Trophoblast cell (in vitro differentiated cells and primary cell): ENCODE measurements around the gene TCTN2.

Source experiments
- DNase-seq, 2 donors: peaks; one replicate each; pipeline ENCODE4 v3.0.0-alpha.2; 2016
- H2AFZ ChIP-seq: 2 replicates; pipeline ENCODE4 v1.6.1; 2013; ENCODE audit warnings: low read length, moderate library complexity, mild to moderate bottlenecking; ENCODE audit not compliant: insufficient read depth, poor library complexity
- H2AK5ac ChIP-seq: 2 replicates; pipeline ENCODE4 v1.6.1; 2013; ENCODE audit warnings: mild to moderate bottlenecking, low read length
- H2BK120ac ChIP-seq: 2 replicates; pipeline ENCODE4 v1.6.1; 2013; ENCODE audit warnings: low read length, mild to moderate bottlenecking, moderate library complexity; ENCODE audit not compliant: insufficient read depth, poor library complexity
- H2BK12ac ChIP-seq: 2 replicates; pipeline ENCODE4 v1.6.1; 2013; ENCODE audit warnings: mild to moderate bottlenecking, low read length, moderate library complexity
- H2BK5ac ChIP-seq: 2 replicates; pipeline ENCODE4 v1.6.1; 2013; ENCODE audit warnings: low read length, low read depth, moderate library complexity, mild to moderate bottlenecking; ENCODE audit not compliant: poor library complexity
- H3K14ac ChIP-seq: 2 replicates; pipeline ENCODE4 v1.6.1; 2013; ENCODE audit warnings: mild to moderate bottlenecking, low read length
- H3K18ac ChIP-seq: 2 replicates; pipeline ENCODE4 v1.6.1; 2013; ENCODE audit warnings: mild to moderate bottlenecking, low read length
- H3K23ac ChIP-seq: 2 replicates; pipeline ENCODE4 v1.6.1; 2013; ENCODE audit warnings: low read length
- H3K27ac ChIP-seq: 2 replicates; pipeline ENCODE4 v1.5.1; 2013; ENCODE audit warnings: low read depth, mild to moderate bottlenecking, inconsistent platforms, low read length, moderate library complexity
- H3K27me3 ChIP-seq: 2 replicates; pipeline ENCODE4 v1.6.1; 2013; ENCODE audit warnings: inconsistent platforms, mild to moderate bottlenecking, low read length, moderate library complexity; ENCODE audit not compliant: insufficient read depth
- H3K36me3 ChIP-seq, 2 experiments: 1 replicate in 1 of 2; 2 replicates in 1 of 2; pipeline ENCODE4 v1.6.1; 2013; ENCODE audit warnings: low read length in 2 of 2, mild to moderate bottlenecking in 2 of 2, moderate library complexity in 1 of 2; ENCODE audit not compliant: insufficient read depth in 2 of 2, control insufficient read depth in 1 of 2
- H3K4ac ChIP-seq: 2 replicates; pipeline ENCODE4 v1.6.1; 2013; ENCODE audit warnings: low read depth, mild to moderate bottlenecking, low read length, moderate library complexity
- H3K4me1 ChIP-seq, 2 experiments: 1 replicate in 1 of 2; 2 replicates in 1 of 2; pipeline ENCODE4 v1.6.1; 2013; ENCODE audit warnings: low read length in 2 of 2, mild to moderate bottlenecking in 2 of 2, moderate library complexity in 1 of 2; ENCODE audit not compliant: insufficient read depth in 2 of 2, control insufficient read depth in 1 of 2
- H3K4me2 ChIP-seq: 2 replicates; pipeline ENCODE4 v1.6.1; 2013; ENCODE audit warnings: inconsistent platforms, mild to moderate bottlenecking, low read length, moderate library complexity
- H3K4me3 ChIP-seq: 2 replicates; pipeline ENCODE4 v1.5.1; 2013; ENCODE audit warnings: mild to moderate bottlenecking, low read depth, low read length, inconsistent platforms
- H3K79me1 ChIP-seq: one replicate; pipeline ENCODE4 v1.6.1; 2013; ENCODE audit warnings: low read length
- H3K79me2 ChIP-seq: 2 replicates; pipeline ENCODE4 v1.6.1; 2013; ENCODE audit warnings: low read length, mild to moderate bottlenecking; ENCODE audit not compliant: control insufficient read depth, insufficient read depth, poor library complexity
- H3K9ac ChIP-seq: 2 replicates; pipeline ENCODE4 v1.6.1; 2013; ENCODE audit warnings: mild to moderate bottlenecking, low read length
- H3K9me3 ChIP-seq: 2 replicates; pipeline ENCODE4 v1.6.1; 2013; ENCODE audit warnings: low read depth, mild to moderate bottlenecking, control low read depth, inconsistent platforms, low read length; ENCODE audit not compliant: insufficient read depth
- H4K12ac ChIP-seq: 2 replicates; pipeline ENCODE4 v1.6.1; 2013; ENCODE audit warnings: low read depth, mild to moderate bottlenecking, low read length, moderate library complexity
- H4K8ac ChIP-seq: 2 replicates; pipeline ENCODE4 v1.6.1; 2013; ENCODE audit warnings: low read depth, mild to moderate bottlenecking, low read length, moderate library complexity
- H4K91ac ChIP-seq: one replicate; pipeline ENCODE4 v1.6.1; 2013; ENCODE audit warnings: low read depth, mild to moderate bottlenecking, low read length, moderate library complexity
- WGBS: extraction: QIAGEN DNeasy Blood & Tissue Kit; methylation state at CpG from one replicate; pipeline ENCODE4 v1.1.7; 2013; ENCODE audit warnings: missing lambda C conversion rate; ENCODE audit not compliant: insufficient read length, insufficient coverage; ENCODE audit errors: extremely low coverage; 5-methylcytosine and 5-hydroxymethylcytosine counted together

Gene TCTN2

DNA sequence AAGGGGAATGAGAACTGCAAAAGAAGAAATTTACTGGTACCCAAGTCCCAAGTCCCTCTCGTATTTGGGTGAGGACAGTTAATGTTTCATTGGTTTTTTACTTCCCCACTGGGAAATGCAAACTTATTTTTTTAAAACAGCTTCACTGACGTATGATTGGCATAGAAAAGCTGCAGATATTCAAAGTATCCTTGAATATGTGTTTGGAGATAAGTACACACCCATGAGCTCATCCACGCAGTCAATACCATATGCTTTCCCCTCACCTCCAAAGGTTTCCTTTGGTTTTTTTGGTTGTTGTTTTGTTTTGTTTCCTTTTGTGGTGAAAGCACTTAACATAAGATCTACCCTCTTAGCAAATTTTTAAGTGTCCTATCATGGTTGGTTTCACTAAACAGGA is 13.1 kb downstream of the TCTN2 start:
- Histone ChIP-seq H3K4me1 (no peaks in the 10 kb centered on the region), H2BK5ac (no peak overlapping the region), H2BK120ac (no peak overlapping the region), H3K9me3 (no peaks in the 10 kb centered on the region), H4K91ac (no peak overlapping the region), H3K79me2 (no peaks in the 10 kb centered on the region), H3K4me2 (no peak overlapping the region), H2AFZ (no peak overlapping the region), H3K4ac (no peak overlapping the region), H3K27ac (no peak overlapping the region), H3K4me3 (no peak overlapping the region), H3K18ac (no peak overlapping the region), H2BK12ac (no peak overlapping the region), H4K8ac (no peak overlapping the region), H2AK5ac (no peak overlapping the region), H4K12ac (no peak overlapping the region), H3K23ac (no peak overlapping the region), H3K14ac (no peak overlapping the region), H3K27me3 (no peaks in the 10 kb centered on the region), H3K9ac (no peak overlapping the region), H3K36me3 (peaks cover 8 to 11% of the 10 kb centered on the region in 2 experiments), H3K79me1 (no peaks in the 10 kb centered on the region)
- WGBS, result no CpG with 5 or more reads among the region's 3 CpGs
- no peak for DNase-seq

DNA sequence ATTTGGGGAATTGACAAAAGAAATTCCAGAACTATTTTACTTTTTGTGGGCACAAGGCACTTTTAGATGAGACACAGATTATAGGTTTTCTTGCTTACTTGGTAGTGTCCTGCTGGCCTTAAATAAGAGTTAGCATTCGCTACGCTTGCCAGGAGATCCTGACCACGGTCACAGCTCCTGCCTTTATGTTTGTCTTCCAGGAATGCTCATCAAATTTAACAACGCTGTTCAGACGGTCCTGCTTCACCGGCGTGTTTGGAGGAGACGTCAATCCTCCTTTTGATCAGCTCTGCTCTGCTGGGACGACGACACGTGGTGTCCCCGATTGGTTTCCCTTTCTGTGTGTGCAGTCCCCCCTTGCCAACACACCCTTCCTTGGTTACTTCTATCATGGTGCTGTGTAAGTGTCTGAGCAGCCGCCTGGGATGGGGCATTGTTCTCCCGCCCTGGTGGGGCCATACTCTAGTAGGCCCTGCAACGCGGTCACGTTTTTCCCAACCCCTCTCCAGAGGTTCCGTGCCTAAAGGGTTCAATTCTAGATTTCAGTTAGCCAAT is 15.8 kb downstream of the TCTN2 start:
- no peak overlapping the region for H3K9ac ChIP-seq
- H3K36me3 ChIP-seq, result peaks cover 14 to 17% of the 10 kb centered on the region in 2 experiments
- H4K12ac ChIP-seq, result no peak overlapping the region
- no peaks in the 10 kb centered on the region for H3K79me1 ChIP-seq
- no peak overlapping the region for H2AFZ ChIP-seq
- no peaks in the 10 kb centered on the region for H3K9me3 ChIP-seq
- no peak overlapping the region for H3K27ac ChIP-seq
- no peak overlapping the region for H4K91ac ChIP-seq
- WGBS, result no CpG with 5 or more reads among the region's 18 CpGs
- no peak overlapping the region for H2BK5ac ChIP-seq
- H3K4me2 ChIP-seq, result no peak overlapping the region
- no peaks in the 10 kb centered on the region for H3K27me3 ChIP-seq
- no peak overlapping the region for H2AK5ac ChIP-seq
- no peak overlapping the region for H2BK12ac ChIP-seq
- H3K23ac ChIP-seq, result no peak overlapping the region
- H3K4ac ChIP-seq, result no peak overlapping the region
- H3K18ac ChIP-seq, result no peak overlapping the region
- no peak overlapping the region for H4K8ac ChIP-seq
- H3K4me1 ChIP-seq, result no peaks in the 10 kb centered on the region
- DNase-seq, result no peak
- no peaks in the 10 kb centered on the region for H3K79me2 ChIP-seq
- no peak overlapping the region for H3K14ac ChIP-seq
- no peak overlapping the region for H2BK120ac ChIP-seq
- H3K4me3 ChIP-seq, result no peak overlapping the region

DNA sequence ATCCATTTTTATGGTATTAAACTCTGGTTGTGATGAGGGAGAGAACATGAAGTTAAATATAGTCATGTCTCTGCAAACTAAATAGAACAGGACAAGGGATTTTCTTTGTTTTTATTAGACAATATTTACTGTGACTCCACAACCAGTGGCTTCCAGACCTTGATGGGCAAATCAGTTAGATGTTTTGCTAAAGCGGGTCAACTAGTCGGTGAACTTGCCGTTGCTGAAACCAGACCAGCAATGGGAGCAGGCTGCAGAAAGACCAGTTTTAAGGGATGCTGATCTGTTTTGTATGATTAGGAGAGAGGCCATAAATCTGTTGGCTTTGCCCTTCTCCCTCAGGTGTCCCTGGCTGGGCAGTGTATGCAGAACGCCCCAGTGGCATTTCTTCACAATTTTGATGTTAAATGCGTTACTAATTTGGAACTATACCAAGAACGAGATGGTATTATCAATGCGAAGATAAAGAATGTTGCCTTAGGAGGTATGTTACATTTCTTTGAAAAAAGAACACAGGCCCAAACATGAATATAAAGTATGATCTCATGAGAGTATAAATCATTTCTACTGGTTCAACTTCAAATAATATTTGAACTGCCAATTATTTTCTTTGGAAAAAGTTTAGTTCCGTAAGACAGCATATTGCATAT is 19.4 kb downstream of the TCTN2 start:
- H3K18ac ChIP-seq, result no peak overlapping the region
- no peak for DNase-seq
- no peaks in the 10 kb centered on the region for H3K79me2 ChIP-seq
- no CpG with 5 or more reads among the region's 8 CpGs for WGBS
- no peak overlapping the region for H4K12ac ChIP-seq
- no peak overlapping the region for H3K23ac ChIP-seq
- no peak overlapping the region for H3K27ac ChIP-seq
- H3K14ac ChIP-seq, result no peak overlapping the region
- no peak overlapping the region for H4K91ac ChIP-seq
- H3K4me2 ChIP-seq, result no peak overlapping the region
- H2AFZ ChIP-seq, result no peak overlapping the region
- no peak overlapping the region for H2BK5ac ChIP-seq
- H3K9me3 ChIP-seq, result no peaks in the 10 kb centered on the region
- no peak overlapping the region for H2BK120ac ChIP-seq
- no peak overlapping the region for H2BK12ac ChIP-seq
- no peak overlapping the region for H4K8ac ChIP-seq
- peaks cover 15 to 16% of the 10 kb centered on the region in 2 experiments for H3K36me3 ChIP-seq
- no peak overlapping the region for H3K9ac ChIP-seq
- no peak overlapping the region for H3K4ac ChIP-seq
- no peak overlapping the region for H2AK5ac ChIP-seq
- no peaks in the 10 kb centered on the region for H3K4me1 ChIP-seq
- no peaks in the 10 kb centered on the region for H3K27me3 ChIP-seq
- no peaks in the 10 kb centered on the region for H3K79me1 ChIP-seq
- H3K4me3 ChIP-seq, result no peak overlapping the region

DNA sequence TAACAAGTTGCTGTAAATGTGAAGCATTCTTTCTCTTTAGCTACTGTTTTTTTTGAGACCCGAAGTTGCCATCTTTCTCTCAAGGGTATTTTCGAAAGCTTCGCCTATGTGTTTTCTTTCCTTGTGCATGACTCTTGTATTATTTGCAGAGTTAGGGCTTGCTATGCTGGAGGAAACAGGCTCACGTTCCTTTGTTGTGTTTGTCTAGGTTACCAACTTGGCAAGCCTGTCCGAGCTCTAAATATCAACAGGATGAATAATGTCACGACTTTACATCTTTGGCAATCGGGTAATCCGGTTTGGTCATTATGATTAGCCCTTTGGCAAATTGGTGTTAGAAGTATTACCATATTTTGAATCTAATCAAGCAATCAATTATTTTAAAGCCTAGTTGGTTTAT is 25.3 kb downstream of the TCTN2 start:
- Histone ChIP-seq H3K4ac (no peak overlapping the region), H4K12ac (no peak overlapping the region), H2BK12ac (no peak overlapping the region), H2BK5ac (no peak overlapping the region), H3K79me1 (no peaks in the 10 kb centered on the region), H3K18ac (no peak overlapping the region), H2BK120ac (no peak overlapping the region), H3K4me2 (no peak overlapping the region), H2AK5ac (no peak overlapping the region), H3K4me3 (no peak overlapping the region), H3K79me2 (no peaks in the 10 kb centered on the region), H3K4me1 (no peaks in the 10 kb centered on the region), H4K91ac (no peak overlapping the region), H3K23ac (no peak overlapping the region), H3K14ac (no peak overlapping the region), H3K27me3 (no peaks in the 10 kb centered on the region), H3K36me3 (peaks cover 10 to 22% of the 10 kb centered on the region in 2 experiments), H4K8ac (no peak overlapping the region), H3K9ac (no peak overlapping the region), H2AFZ (no peak overlapping the region), H3K27ac (no peak overlapping the region), H3K9me3 (no peaks in the 10 kb centered on the region)
- peak in 1 of 2 donors; percentile 50 for DNase-seq
- WGBS, result no CpG with 5 or more reads among the region's 8 CpGs
